Spleen (tissue), 11 donors: ENCODE data around the gene PHACTR2. TPM values are rescaled to one million over a fixed set of nuclear protein-coding genes. Genes with fewer than 3 reads are reported as not detected.
"Not testable (repeated sequence)": the region's sequence is repeated elsewhere in the genome, so short reads cannot be mapped to it uniquely, and the experiment has no call there.

Experiments used
- DNase-seq: peaks from one replicate; pipeline ENCODE4 v3.0.0-alpha.2; 2020
- H3K27ac ChIP-seq, 8 donors: fragments of 200-600 bp; sonication (generic) in 7 of 8; 1 replicate in 4 of 8; 2 replicates in 4 of 8; pipeline versions ENCODE4 v1.5.0 to v1.8.0; 2016 to 2021; ENCODE audit warnings: inconsistent platforms in 4 of 8, mild to moderate bottlenecking in 4 of 8, moderate library complexity in 1 of 8
- H3K27me3 ChIP-seq, 7 donors: fragments of 200-600 bp; sonication (generic) in 6 of 7; replicated peaks in 1 of 7; 1 replicate in 4 of 7; 2 replicates in 3 of 7; pipeline versions ENCODE4 v1.5.0 to v1.8.0; 2016 to 2021; ENCODE audit warnings: inconsistent platforms in 3 of 7, mild to moderate bottlenecking in 1 of 7
- H3K36me3 ChIP-seq, 6 donors: fragments of 200-600 bp; sonication (generic) in 5 of 6; 1 replicate in 4 of 6; 2 replicates in 2 of 6; pipeline versions ENCODE4 v1.5.0 to v1.8.0; 2016 to 2021; ENCODE audit warnings: inconsistent platforms in 2 of 6
- H3K4me1 ChIP-seq, 6 donors: fragments of 200-600 bp; sonication (generic) in 5 of 6; 1 replicate in 3 of 6; 2 replicates in 3 of 6; pipeline versions ENCODE4 v1.5.0 to v1.8.0; 2016 to 2021; ENCODE audit warnings: inconsistent platforms in 3 of 6
- H3K4me3 ChIP-seq, 8 donors: fragments of 200-600 bp; sonication (generic) in 7 of 8; 1 replicate in 4 of 8; 2 replicates in 4 of 8; pipeline versions ENCODE4 v1.5.0 to v1.8.0; 2016 to 2021; ENCODE audit warnings: inconsistent platforms in 4 of 8, mild to moderate bottlenecking in 4 of 8, moderate library complexity in 2 of 8
- H3K9me3 ChIP-seq, 8 donors: fragments of 200-600 bp; sonication (generic) in 7 of 8; 1 replicate in 4 of 8; 2 replicates in 4 of 8; pipeline versions ENCODE4 v1.5.0 to v1.8.0; 2016 to 2021; ENCODE audit warnings: inconsistent platforms in 4 of 8
- POLR2A ChIP-seq, 3 donors: fragments of 450-650 bp; IDR thresholded peaks; one replicate each; pipeline ENCODE4 v1.5.1; 2017; ENCODE audit warnings: antibody characterized with exemption in 3 of 3, mild to moderate bottlenecking in 1 of 3
- POLR2AphosphoS5 ChIP-seq, 3 donors: sonication (generic); formaldehyde crosslinking; IDR thresholded peaks; one replicate each; pipeline ENCODE4 v1.5.1; 2017; ENCODE audit warnings: antibody characterized with exemption in 3 of 3
- WGBS, 5 donors: extraction: QIAGEN DNeasy Blood & Tissue Kit in 3 of 5; methylation state at CpG; one replicate each; pipeline versions ENCODE4 v1.1.5 to v1.1.7; 2013 to 2018; 5-methylcytosine and 5-hydroxymethylcytosine counted together
- intact Hi-C: fragments of 100-400 bp; cut with DNase I; formaldehyde crosslinking; loops from one replicate; pipeline ENCODE4 v1.15.0; 2023; ENCODE audit warnings: low total_unique reads
- polyA plus RNA-seq, 3 donors: library from polyadenylated mRNA; stranded (reverse); fragments of 200-250 nt; gene quantifications; one replicate each; pipeline ENCODE4 v1.2.1, GENCODE V29; 2013
- total RNA-seq, 7 donors: library from RNA; depleted of rRNA in 3 of 7; stranded (reverse); fragments of >200 nt in 3 of 7; fragmentation: NEBNext Ultra II Directional in 4 of 7; extraction: Animal tissue kit (Norgen Biotek cat#: 25700) in 4 of 7; gene quantifications; one replicate each; pipeline versions ENCODE4 v1.1.0 to v1.2.1, GENCODE V29; 2016 to 2021
- TF ChIP-seq, protein P1 (sequence below), 11 experiments: fragments of 200-600 bp in 7 of 11; fragments of 450-650 bp in 4 of 11; sonication (generic) in 4 of 11; IDR thresholded peaks in 8 of 11; conservative IDR thresholded peaks in 3 of 11; 1 replicate in 7 of 11; 2 replicates in 4 of 11; pipeline versions ENCODE4 v1.4.0 to v1.8.0; 2016 to 2021; ENCODE audit warnings: antibody characterized with exemption in 11 of 11, inconsistent platforms in 4 of 11, mild to moderate bottlenecking in 1 of 11
- donor health status: healthy with polysubstance abuse.
- donor health status: DM: no; HTN: no; CAD: no; lungs with moderate emphysema.
- donor health status: DM: no; HTN: no; CAD: no.
- donor health status: Bipolar disorder and iron deficiency.
- donor health status: healthy.
- donor health status: DM: no; HTN: no; CAD: no.
- donor health status: DM: yes; HTN: yes; CAD: no.

PHACTR2 gene
- total and polyA plus RNA-seq, 10 donors, result 3.5 to 116 (median 76.1) TPM

DNA sequence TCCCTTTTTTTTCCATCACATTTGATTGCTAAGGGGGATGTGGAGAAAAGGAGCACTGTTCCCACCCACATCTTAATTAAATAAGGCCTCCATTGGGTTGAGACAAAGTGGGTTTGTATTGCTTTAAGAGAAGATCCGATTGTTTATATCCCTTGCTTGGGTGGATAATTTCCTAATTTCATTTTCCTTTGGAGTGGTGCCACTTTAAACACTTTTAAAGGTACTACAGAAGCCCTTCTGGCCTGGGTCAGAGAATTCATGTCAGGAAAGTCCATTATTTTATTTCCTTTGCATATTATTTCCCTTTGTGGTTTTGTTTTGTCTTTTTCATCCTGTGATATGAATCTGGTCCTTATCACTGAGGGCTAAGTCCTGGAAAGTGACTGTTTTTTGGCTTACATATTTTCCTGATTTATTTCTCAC lies 56.9 kb downstream of the PHACTR2 start:
- no peak for DNase-seq
- H3K4me3 ChIP-seq, result no peak overlapping the region
- H3K9me3 ChIP-seq, result no peaks in the 10 kb centered on the region
- no peak for TF ChIP-seq POLR2A (IDR thresholded peaks at IDR 0.05)
- no peak for TF ChIP-seq POLR2AphosphoS5 (IDR thresholded peaks at IDR 0.05)
- TF ChIP-seq, protein P1, sequence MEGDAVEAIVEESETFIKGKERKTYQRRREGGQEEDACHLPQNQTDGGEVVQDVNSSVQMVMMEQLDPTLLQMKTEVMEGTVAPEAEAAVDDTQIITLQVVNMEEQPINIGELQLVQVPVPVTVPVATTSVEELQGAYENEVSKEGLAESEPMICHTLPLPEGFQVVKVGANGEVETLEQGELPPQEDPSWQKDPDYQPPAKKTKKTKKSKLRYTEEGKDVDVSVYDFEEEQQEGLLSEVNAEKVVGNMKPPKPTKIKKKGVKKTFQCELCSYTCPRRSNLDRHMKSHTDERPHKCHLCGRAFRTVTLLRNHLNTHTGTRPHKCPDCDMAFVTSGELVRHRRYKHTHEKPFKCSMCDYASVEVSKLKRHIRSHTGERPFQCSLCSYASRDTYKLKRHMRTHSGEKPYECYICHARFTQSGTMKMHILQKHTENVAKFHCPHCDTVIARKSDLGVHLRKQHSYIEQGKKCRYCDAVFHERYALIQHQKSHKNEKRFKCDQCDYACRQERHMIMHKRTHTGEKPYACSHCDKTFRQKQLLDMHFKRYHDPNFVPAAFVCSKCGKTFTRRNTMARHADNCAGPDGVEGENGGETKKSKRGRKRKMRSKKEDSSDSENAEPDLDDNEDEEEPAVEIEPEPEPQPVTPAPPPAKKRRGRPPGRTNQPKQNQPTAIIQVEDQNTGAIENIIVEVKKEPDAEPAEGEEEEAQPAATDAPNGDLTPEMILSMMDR (IDR thresholded peaks at IDR 0.05 in 8 of 11, conservative IDR thresholded peaks at IDR 0.05 in 3 of 11), result no peak
- no peaks in the 10 kb centered on the region for H3K27me3 ChIP-seq
- H3K4me1 ChIP-seq, result peaks cover 0 to 61% (median 33%) of the 10 kb centered on the region in 6 donors
- 41 to 60% (median 50%) methylated on average over 1 of the region's 1 CpG for WGBS, 5 donors
- intact Hi-C loops, result no loop called here
- H3K27ac ChIP-seq, result peak overlapping the region in 4 of 8 donors; percentile 3 to 66 (median 14)
- peaks cover 0 to 3% (median 0%) of the 10 kb centered on the region in 6 donors for H3K36me3 ChIP-seq

DNA sequence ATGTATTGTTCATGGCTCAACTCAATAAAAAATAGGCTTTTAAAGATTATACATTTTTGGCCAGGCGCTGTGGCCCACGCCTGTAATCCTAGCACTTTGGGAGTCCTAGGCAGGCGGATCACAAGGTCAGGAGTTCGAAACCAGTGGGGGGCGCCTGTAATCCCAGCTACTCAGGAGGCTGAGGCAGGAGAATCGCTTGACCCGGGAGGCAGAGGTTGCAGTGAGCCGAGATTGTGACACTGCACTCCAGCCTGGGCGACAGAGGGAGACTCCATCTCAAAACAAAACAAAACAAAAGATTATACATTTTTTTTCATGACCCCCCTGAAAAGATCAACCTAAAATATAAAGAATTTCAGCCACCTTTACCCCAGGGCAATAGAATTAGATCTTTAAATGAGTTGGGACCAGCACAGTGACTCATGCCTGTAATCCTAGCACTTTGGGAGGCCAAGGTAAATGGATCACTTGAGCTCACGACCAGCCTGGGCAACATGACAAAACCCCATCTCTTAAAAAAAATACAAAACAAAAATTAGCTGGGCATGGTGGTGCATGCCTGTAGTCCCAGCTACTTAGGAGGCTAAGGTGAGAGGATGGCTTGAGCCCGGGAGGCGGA lies 60.4 kb downstream of the PHACTR2 start:
- DNase-seq, intact Hi-C loops, H3K27ac ChIP-seq, H3K36me3 ChIP-seq, H3K9me3 ChIP-seq, H3K4me3 ChIP-seq, H3K27me3 ChIP-seq: not testable (repeated sequence)
- WGBS, 5 donors, result 89 to 97% (median 95%) methylated on average over 12 of the region's 12 CpGs
- H3K4me1 ChIP-seq, result peaks cover 0 to 66% (median 29%) of the 10 kb centered on the region in 6 donors

DNA sequence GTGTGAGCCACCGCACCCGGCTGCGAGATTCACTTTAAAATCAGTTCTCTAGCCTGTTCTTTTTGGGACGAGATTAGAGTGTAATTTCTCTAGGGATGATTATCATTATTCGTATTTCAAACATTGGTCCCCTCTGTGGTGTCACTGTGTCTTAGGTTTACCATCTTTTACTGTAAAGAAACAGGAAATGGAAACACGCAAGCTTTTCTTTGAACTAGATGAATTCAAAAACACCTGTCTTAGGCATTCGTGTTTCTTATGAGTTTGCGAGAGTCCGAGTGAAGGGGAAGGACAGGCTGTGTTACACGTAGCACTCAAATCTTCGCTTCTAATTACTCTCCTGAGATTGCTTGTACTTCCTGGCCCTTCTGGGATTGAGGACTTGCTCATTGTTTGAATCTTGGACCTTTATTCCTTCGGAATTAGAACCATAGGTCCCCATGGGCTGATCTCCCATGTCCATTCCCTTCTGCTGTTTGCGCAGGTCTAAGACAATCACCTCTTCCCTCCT lies 61.6 kb downstream of the PHACTR2 start:
- peaks cover 0 to 5% (median 0%) of the 10 kb centered on the region in 6 donors for H3K36me3 ChIP-seq
- no peak for DNase-seq
- H3K9me3 ChIP-seq, result no peaks in the 10 kb centered on the region
- TF ChIP-seq POLR2A (IDR thresholded peaks at IDR 0.05), result no peak
- TF ChIP-seq POLR2AphosphoS5 (IDR thresholded peaks at IDR 0.05), result no peak
- TF ChIP-seq, protein P1 (IDR thresholded peaks at IDR 0.05 in 8 of 11, conservative IDR thresholded peaks at IDR 0.05 in 3 of 11), result no peak
- 89 to 93% (median 91%) methylated on average over 13 of the region's 13 CpGs for WGBS, 5 donors
- H3K4me1 ChIP-seq, result peaks cover 0 to 53% (median 21%) of the 10 kb centered on the region in 6 donors
- H3K27me3 ChIP-seq, result no peaks in the 10 kb centered on the region
- intact Hi-C loops, result no loop called here
- H3K27ac ChIP-seq, result no peak overlapping the region
- H3K4me3 ChIP-seq, result no peak overlapping the region

DNA sequence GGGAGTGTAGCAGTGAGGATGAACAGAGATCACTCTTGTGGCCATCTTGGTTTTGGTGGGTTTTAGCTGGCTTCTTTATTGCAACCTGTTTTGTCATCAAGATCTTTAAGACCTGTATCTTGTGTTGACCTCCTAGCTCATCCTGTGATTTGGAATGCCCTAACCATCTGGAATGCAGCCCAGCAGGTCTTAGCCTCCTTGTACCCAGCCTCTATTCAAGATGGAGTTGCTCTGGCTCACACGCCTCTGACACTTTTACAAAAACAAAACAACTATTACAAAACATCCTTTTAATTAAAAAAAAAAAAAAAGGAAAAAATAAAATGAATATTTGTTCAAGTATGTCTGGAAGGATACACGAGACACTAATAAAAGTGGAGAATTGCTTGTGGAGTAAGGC lies 62.4 kb downstream of the PHACTR2 start:
- Histone ChIP-seq H3K9me3 (no peaks in the 10 kb centered on the region), H3K36me3 (peaks cover 0 to 5% (median 0%) of the 10 kb centered on the region in 6 donors), H3K27me3 (no peaks in the 10 kb centered on the region), H3K27ac (peak overlapping the region in 1 of 8 donors; percentile 60), H3K4me3 (no peak overlapping the region), H3K4me1 (peaks cover 0 to 52% (median 15%) of the 10 kb centered on the region in 6 donors)
- WGBS, 5 donors, result 85 to 96% (median 91%) methylated on average over 2 of the region's 2 CpGs
- intact Hi-C loops, result no loop called here
- DNase-seq, result no peak
- no peak for TF ChIP-seq POLR2A (IDR thresholded peaks at IDR 0.05)
- TF ChIP-seq, protein P1 (IDR thresholded peaks at IDR 0.05 in 8 of 11, conservative IDR thresholded peaks at IDR 0.05 in 3 of 11), result no peak
- TF ChIP-seq POLR2AphosphoS5 (IDR thresholded peaks at IDR 0.05), result no peak
